Activated T-helper 17 cell treated with anti-CD3 and anti-CD28 coated beads, Interleukin-2, amount 50 U/mL, for 72 hours (primary cell): ENCODE results near the gene VPREB3. TPM values are rescaled to one million over a fixed set of nuclear protein-coding genes. Genes with fewer than 3 reads are reported as not detected.
A peak's percentile ranks its signal among the peaks of the same experiment; 100 is the strongest.

Source experiments
- ATAC-seq: fragments of 150-1000 bp; cut with Tn5 transposase; replicated peaks from 2 replicates; pipeline ENCODE4 v1.10.0; 2021; ENCODE audit warnings: mild to moderate bottlenecking, moderate library complexity
- H3K27ac Mint-ChIP-seq: one replicate; pipeline ENCODE4 v1.8.0; 2022; ENCODE audit warnings: mixed read lengths
- H3K27me3 Mint-ChIP-seq: one replicate; pipeline ENCODE4 v1.8.0; 2022; ENCODE audit warnings: mixed read lengths
- H3K36me3 Mint-ChIP-seq: one replicate; pipeline ENCODE4 v1.8.0; 2022; ENCODE audit warnings: low read depth, mild to moderate bottlenecking, mixed read lengths
- H3K4me1 Mint-ChIP-seq: one replicate; pipeline ENCODE4 v1.8.0; 2022; ENCODE audit warnings: mixed read lengths
- H3K4me3 Mint-ChIP-seq: one replicate; pipeline ENCODE4 v1.8.0; 2022; ENCODE audit warnings: mild to moderate bottlenecking, mixed read lengths
- H3K9me3 Mint-ChIP-seq: one replicate; pipeline ENCODE4 v1.8.0; 2022; ENCODE audit warnings: mixed read lengths
- total RNA-seq, 2 donors: library from RNA; stranded (reverse); gene quantifications; one replicate each; pipeline ENCODE4 v1.2.3, GENCODE V29; 2022

The VPREB3 gene, protein sequence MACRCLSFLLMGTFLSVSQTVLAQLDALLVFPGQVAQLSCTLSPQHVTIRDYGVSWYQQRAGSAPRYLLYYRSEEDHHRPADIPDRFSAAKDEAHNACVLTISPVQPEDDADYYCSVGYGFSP
- total RNA-seq: not detected

GRCh38 chr22:23754220-23754919, at the start of gene VPREB3:
Gene VPREB3 (minus strand): TSS chr22:23754425. CDS start chr22:23754363, 62 bp downstream.
- Mint-ChIP-seq H3K4me1 (peaks cover 12% of the 10 kb centered on the region), H3K36me3 (no peaks in the 10 kb centered on the region), H3K27ac (no peak within 1 kb of the TSS), H3K9me3 (no peaks in the 10 kb centered on the region), H3K4me3 (no peak within 1 kb of the TSS), H3K27me3 (no peaks in the 10 kb centered on the region)
- no peak for ATAC-seq

DNA sequence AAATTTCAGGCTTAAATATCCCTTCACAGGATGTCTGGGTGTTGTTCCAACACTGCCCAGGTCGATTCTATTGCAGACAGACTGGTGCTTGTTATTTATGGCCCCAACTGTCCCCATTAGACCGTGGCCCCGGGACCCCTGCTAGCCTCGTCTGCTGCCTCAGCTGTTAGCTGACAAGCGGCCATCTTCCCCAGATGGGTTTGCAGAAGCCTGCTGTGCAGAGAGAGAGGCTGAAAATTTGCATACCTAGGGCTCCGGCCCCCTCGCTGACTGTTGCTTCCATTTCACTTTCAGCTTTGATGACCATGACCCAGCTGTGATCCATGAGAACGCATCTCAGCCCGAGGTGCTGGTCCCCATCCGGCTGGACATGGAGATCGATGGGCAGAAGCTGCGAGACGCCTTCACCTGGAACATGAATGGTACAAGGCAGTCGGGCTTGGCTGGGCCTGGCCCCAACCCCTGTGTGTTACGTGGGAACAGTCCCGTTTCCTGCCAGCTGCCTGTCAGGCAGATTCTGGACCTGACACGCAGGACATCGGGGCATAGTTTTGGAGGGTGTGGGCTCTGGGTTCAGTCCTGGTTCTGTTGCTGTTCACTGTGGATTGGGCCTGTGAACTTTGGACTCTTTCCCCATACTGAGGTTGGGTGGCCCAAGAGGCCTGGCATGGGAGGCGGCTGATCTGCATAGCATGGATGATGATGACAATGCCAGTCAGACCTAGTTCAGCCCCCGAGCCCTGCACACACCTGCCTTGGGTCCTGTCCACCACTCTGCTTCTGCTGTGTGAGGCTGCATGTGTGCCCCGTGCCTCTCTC, 49.0 kb upstream of the VPREB3 start:
- no peaks in the 10 kb centered on the region for H3K9me3 Mint-ChIP-seq
- H3K4me3 Mint-ChIP-seq: no peak overlapping the region
- peaks cover 4% of the 10 kb centered on the region for H3K4me1 Mint-ChIP-seq
- H3K27me3 Mint-ChIP-seq: no peaks in the 10 kb centered on the region
- no peak for ATAC-seq
- peak overlapping the region; percentile 46 for H3K27ac Mint-ChIP-seq
- peaks cover 92% of the 10 kb centered on the region for H3K36me3 Mint-ChIP-seq

GRCh38 chr22:23801886-23802377, 47.7 kb upstream of the VPREB3 start:
- H3K36me3 Mint-ChIP-seq: peaks cover 91% of the 10 kb centered on the region

DNA sequence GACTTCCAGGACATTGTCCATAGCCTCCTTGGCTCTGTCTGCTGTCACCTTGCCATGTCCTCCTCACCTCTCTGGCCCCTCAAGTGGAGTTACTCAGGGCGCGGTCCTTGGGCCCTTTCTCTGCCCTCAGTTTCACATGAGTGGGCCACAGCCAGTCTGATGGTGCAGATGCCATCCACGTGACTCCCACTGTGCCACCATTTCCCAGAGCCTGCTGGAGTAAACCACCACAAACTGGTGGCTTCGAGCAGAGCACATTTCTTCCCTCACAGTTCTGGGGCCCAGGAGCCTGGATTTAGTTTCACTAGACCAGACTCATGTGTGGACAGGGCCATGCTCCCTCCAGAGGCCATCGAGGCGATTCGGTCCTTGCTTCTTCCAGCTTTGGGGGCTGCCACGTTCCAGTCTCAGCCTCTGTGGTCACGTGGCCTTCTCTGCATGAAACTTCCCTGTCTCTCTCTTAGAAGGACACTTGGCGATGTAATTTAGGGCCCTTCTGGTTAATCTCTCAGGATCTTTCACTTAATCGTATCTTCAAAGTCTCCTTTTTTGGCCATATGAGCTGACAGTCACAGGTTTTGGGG, 47.1 kb upstream of the VPREB3 start:
- H3K27ac Mint-ChIP-seq: peak overlapping the region; percentile 46

More at GRCh38 chr22:23801886-23802377, 47.7 kb upstream of the VPREB3 start:
- H3K4me3 Mint-ChIP-seq: no peak overlapping the region
- H3K9me3 Mint-ChIP-seq: no peaks in the 10 kb centered on the region
- H3K27me3 Mint-ChIP-seq: no peaks in the 10 kb centered on the region
- H3K27ac Mint-ChIP-seq: peak overlapping the region; percentile 46
- peaks cover 4% of the 10 kb centered on the region for H3K4me1 Mint-ChIP-seq
- no peak for ATAC-seq

GRCh38 chr22:23800297-23801237, 46.3 kb upstream of the VPREB3 start:
- H3K9me3 Mint-ChIP-seq: no peaks in the 10 kb centered on the region
- ATAC-seq: no peak
- H3K4me3 Mint-ChIP-seq: no peak overlapping the region
- H3K4me1 Mint-ChIP-seq: peaks cover 4% of the 10 kb centered on the region
- H3K27ac Mint-ChIP-seq: no peak overlapping the region
- H3K27me3 Mint-ChIP-seq: no peaks in the 10 kb centered on the region
- peaks cover 90% of the 10 kb centered on the region for H3K36me3 Mint-ChIP-seq

More for the DNA sequence above, 47.1 kb upstream of the VPREB3 start:
- Mint-ChIP-seq H3K27me3 (no peaks in the 10 kb centered on the region), H3K9me3 (no peaks in the 10 kb centered on the region), H3K36me3 (peaks cover 90% of the 10 kb centered on the region), H3K4me3 (no peak overlapping the region), H3K4me1 (peaks cover 4% of the 10 kb centered on the region)
- ATAC-seq: no peak

- H3K27ac Mint-ChIP-seq: no peak overlapping the region
- H3K4me3 Mint-ChIP-seq: no peak overlapping the region
- no peak for ATAC-seq
- H3K27me3 Mint-ChIP-seq: no peaks in the 10 kb centered on the region
- no peaks in the 10 kb centered on the region for H3K9me3 Mint-ChIP-seq
- peaks cover 85% of the 10 kb centered on the region for H3K36me3 Mint-ChIP-seq
- no peaks in the 10 kb centered on the region for H3K4me1 Mint-ChIP-seq
Measured at GRCh38 chr22:23796461-23796860, 42.2 kb upstream of the VPREB3 start.

DNA sequence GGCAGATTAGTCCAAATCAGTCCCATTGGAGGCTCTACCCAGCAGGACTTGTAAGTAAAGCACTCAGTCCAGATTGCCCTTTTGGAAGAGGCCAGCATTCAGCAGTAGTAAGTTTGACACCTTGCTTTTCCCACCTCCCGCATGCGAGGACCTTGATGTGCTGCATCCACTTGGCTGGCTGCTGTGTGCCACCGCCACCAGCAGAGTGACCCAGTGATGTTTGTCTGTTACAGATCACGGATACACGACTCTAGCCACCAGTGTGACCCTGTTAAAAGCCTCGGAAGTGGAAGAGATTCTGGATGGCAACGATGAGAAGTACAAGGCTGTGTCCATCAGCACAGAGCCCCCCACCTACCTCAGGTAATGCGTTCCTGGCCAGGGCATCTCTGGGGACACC, 39.1 kb upstream of the VPREB3 start:
- Mint-ChIP-seq H3K4me3 (no peak overlapping the region), H3K36me3 (peaks cover 63% of the 10 kb centered on the region), H3K4me1 (peaks cover 6% of the 10 kb centered on the region), H3K27ac (peak overlapping the region; percentile 78), H3K27me3 (no peaks in the 10 kb centered on the region), H3K9me3 (no peaks in the 10 kb centered on the region)
- no peak for ATAC-seq

DNA sequence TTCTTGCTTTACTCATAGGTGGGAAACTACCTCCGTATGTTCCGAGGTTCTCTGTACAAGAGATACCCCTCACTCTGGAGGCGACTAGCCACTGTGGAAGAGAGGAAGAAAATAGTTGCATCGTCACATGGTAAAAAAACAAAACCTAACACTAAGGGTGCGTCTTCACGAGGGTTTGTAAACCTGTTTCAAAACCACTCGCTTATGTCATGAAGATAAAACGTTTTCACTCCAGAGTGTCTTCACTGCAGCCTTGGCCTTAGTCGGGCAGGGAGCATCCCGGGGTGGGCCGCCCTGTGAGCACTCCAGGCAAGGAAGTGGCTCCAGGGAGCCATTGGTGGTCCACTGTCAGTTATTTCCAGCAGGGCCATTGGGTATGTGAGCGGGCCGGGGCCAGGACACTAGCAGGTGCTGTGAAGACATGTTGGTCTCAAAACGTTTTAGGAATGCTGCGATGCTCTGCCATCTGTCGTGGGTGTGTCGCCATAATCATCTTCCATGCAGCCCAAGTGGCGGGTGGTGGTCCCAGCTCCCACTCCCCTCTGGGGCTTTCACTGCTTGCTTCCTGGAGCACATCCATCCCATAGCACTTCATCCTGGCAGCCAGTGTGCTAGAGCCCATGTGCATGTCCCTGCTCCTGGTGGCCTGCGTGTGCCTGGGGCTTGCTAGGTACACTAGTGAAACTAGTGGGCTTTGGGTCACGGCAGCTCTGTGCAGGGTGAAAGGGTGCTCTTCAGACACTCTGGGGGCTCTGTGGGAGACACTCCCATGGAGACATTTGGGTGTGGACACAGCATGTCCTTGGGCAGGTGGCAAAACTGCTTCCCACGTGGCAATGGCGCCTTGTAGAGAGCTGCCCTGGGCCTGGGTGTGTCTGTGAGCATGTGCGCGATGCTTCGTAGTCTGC, 37.8 kb upstream of the VPREB3 start:
- Mint-ChIP-seq H3K4me3 (no peak overlapping the region), H3K27ac (no peak overlapping the region), H3K9me3 (no peaks in the 10 kb centered on the region)

DNA sequence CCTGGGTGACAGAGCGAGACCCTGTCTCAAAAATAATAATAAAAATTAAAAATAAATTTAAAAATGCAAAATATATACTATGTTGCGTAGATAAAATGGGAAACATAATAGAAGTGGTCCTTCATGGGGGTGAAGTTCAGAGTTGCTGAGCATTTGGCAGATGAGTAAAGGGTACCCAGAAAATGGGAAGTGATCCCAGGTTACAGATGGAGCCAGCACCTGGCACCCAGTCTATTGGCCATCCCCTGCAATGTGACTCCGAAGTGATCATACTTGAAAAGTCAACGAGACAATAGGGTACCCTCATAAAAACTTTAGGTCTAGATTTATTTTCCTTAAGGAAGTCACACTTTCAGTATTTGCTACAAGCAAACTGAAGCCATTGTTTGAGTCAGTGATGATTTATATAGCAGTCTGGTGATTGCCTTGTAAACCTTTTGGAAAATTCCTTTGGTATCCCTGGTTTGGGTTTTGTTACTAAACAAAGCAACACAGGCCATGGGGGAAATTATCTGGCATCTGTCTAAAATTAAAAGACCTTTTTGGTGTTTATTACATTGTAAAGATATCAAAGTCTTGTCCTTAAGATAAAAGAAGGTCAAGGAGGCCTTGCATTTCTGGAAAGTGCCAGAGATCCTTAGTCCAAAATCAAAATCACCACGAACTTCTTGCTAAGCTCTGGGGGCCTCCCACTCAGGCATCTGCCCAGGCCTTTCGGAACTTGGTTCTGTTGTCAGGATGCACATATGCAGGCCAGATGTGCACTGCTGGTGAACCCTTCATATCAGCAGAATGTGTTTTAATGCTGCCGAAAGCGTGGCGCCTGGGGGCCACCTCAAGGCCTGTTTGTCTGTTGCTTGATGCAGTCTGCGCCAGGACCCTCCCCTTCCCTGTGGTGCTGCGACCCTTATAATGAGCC, 36.9 kb upstream of the VPREB3 start:
- H3K27ac Mint-ChIP-seq: no peak overlapping the region
- no peaks in the 10 kb centered on the region for H3K9me3 Mint-ChIP-seq
- H3K4me1 Mint-ChIP-seq: peaks cover 6% of the 10 kb centered on the region
- H3K27me3 Mint-ChIP-seq: no peaks in the 10 kb centered on the region
- peaks cover 47% of the 10 kb centered on the region for H3K36me3 Mint-ChIP-seq
- ATAC-seq: no peak
- H3K4me3 Mint-ChIP-seq: no peak overlapping the region

More for the DNA sequence above, 37.8 kb upstream of the VPREB3 start:
- H3K27me3 Mint-ChIP-seq: no peaks in the 10 kb centered on the region
- no peak for ATAC-seq
- H3K36me3 Mint-ChIP-seq: peaks cover 55% of the 10 kb centered on the region
- peaks cover 6% of the 10 kb centered on the region for H3K4me1 Mint-ChIP-seq

- no peak for ATAC-seq
- Mint-ChIP-seq H3K36me3 (peaks cover 34% of the 10 kb centered on the region), H3K9me3 (no peaks in the 10 kb centered on the region), H3K4me1 (peaks cover 6% of the 10 kb centered on the region), H3K4me3 (peak overlapping the region; percentile 20), H3K27me3 (no peaks in the 10 kb centered on the region), H3K27ac (peak overlapping the region; percentile 13)
Measured at GRCh38 chr22:23789638-23790037, 35.4 kb upstream of the VPREB3 start.

- peak overlapping the region; percentile 13 for H3K27ac Mint-ChIP-seq
- peaks cover 29% of the 10 kb centered on the region for H3K36me3 Mint-ChIP-seq
- peak overlapping the region; percentile 20 for H3K4me3 Mint-ChIP-seq
- H3K9me3 Mint-ChIP-seq: no peaks in the 10 kb centered on the region
- no peaks in the 10 kb centered on the region for H3K27me3 Mint-ChIP-seq
- no peak for ATAC-seq
- H3K4me1 Mint-ChIP-seq: peaks cover 6% of the 10 kb centered on the region
Measured at GRCh38 chr22:23789121-23789520, 34.9 kb upstream of the VPREB3 start.

DNA sequence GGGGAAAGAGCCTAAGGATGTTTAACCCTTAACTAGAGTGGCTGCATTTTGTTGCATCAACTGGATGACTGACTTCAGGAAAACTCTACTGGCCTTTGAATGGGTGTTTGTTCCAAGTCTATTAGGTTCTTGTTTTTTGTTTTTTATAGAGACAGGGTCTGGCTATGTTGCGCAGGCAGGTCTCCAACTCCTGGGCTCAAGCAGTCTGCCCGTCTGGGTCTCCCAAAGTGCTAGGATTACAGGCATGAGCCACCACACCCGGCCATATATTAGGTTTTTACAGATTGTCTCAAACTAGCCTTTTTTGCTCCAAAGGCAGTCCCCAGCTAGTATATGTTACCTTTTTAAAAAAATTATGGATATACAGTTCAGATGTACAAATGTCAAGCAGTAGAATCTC, 33.7 kb upstream of the VPREB3 start:
- Mint-ChIP-seq H3K9me3 (no peaks in the 10 kb centered on the region), H3K27ac (peak overlapping the region; percentile 89), H3K4me1 (peaks cover 6% of the 10 kb centered on the region), H3K27me3 (no peaks in the 10 kb centered on the region), H3K36me3 (peaks cover 17% of the 10 kb centered on the region), H3K4me3 (peak overlapping the region; percentile 94)
- no peak for ATAC-seq
